HG03460 (cell line): ENCODE results near the gene MYH14.

Experiments used
- ATAC-seq: cut with Tn5 transposase; IDR thresholded peaks from one replicate; pipeline ENCODE4 v1.9.1; 2021; ENCODE audit not compliant: unreplicated experiment

MYH14 gene

DNA sequence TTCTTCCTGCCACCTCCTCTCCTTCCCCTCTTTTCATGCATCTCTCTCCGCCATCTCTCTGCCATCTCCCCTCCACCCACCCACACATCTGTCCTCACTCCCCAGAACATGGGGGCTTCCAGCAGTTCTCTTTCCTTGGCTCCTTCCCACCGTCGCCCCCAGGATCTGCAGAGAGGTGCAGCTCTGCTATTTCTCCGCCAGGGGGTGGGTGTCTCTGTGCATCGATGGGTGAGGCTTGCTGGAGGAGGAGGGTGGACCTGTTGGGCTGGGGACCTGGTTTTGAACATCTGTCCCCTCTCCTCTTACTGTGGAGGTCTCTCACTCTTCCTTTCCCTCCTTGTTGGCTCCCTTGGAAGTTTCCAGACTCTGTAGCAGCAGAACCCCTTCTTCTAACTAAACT lies 51.7 kb downstream of the MYH14 start:
- ATAC-seq: no peak

DNA sequence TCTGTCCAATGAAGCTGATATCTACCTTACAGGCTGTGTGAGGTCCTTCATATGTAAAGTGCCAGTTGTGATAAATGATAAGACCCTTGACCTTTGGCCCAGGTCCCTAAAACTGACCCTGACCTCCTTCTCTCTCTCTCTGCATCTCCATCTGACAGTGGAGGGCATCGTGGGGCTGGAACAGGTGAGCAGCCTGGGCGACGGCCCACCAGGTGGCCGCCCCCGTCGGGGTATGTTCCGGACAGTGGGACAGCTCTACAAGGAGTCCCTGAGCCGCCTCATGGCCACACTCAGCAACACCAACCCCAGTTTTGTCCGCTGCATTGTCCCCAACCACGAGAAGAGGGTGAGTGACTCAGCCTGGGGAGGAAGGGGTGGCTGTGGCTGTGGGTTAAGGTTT lies 53.7 kb downstream of the MYH14 start:
- no peak for ATAC-seq

GRCh38 chr19:50258918-50259372 lies 55.5 kb downstream of the MYH14 start:
- ATAC-seq: no peak

DNA sequence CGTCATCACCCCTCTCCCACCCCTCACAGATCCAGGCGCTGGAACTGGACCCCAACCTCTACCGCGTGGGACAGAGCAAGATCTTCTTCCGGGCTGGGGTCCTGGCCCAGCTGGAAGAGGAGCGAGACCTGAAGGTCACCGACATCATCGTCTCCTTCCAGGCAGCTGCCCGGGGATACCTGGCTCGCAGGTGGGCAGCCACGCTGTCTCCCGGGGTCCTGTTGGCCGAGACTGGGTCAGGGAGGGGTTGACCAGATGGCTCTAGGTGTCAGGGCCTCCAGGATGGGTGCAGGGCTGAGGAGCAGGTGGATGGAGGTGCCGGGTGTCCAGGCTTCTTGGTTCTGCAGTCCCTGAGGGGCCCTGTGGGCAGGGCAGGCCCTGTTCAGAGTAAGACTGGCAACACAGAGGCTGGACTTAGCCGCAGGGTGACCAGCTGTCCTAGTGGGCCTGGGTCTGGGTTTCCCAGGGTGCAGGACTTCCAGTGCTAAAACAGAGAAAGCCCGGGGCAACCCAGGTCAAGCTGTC lies 58.1 kb downstream of the MYH14 start:
- no peak for ATAC-seq

DNA sequence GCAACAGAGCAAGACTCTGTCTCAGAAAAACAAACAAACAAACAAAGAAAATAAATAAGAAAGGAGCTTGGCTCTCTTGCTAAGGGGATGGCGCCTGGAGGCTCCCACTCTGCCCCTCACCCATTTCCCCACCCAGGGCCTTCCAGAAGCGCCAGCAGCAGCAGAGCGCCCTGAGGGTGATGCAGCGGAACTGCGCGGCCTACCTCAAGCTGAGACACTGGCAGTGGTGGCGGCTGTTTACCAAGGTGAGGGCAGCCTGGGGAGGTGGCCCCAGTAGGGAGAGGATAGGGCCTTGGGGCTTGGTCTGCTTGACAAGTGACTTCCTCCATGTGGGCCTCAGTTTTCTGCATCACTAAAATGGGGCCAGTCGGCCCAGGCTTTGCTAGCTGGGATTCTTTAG lies 59.8 kb downstream of the MYH14 start:
- ATAC-seq: no peak

DNA sequence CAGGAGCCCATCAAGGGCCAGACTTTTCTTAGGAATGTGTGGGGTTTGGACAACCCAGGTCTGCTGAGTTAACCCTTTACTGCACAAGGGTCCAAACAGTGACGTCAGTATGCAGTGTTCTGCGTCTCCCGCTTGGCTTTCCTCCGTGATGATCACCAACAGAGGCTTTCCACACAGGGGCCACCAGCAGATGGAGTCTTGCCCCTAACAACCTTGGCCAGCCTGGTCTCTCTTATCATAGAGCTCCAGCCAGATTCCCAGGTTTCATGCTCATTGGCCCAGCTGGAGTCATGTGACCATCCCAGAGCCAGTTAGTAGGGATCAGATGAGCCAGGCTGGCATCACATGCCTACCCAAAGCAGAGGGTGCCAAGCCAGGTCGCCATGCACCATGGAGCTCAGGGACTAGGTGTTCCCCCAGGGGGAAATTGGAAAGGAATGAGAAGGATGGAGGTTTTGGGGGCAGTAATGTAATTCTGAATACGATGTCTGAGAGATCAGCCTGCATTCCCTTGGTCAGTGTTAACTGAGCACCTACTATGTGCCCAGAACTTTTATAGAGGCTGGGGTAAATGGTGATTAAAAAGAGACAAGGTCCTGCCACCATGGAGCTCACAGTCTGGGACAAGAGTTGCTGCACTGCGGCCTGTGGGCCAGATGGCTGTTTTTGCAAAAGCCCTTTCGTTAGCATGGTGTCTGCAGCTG lies 61.2 kb downstream of the MYH14 start:
- no peak for ATAC-seq

- no peak for ATAC-seq
Measured at GRCh38 chr19:50266041-50266440, 62.6 kb downstream of the MYH14 start.

- no peak for ATAC-seq
Measured at GRCh38 chr19:50266896-50267295, 63.5 kb downstream of the MYH14 start.

GRCh38 chr19:50268041-50268440 lies 64.6 kb downstream of the MYH14 start:
- no peak for ATAC-seq

- ATAC-seq: no peak
Measured at GRCh38 chr19:50268501-50268900, 65.1 kb downstream of the MYH14 start.

DNA sequence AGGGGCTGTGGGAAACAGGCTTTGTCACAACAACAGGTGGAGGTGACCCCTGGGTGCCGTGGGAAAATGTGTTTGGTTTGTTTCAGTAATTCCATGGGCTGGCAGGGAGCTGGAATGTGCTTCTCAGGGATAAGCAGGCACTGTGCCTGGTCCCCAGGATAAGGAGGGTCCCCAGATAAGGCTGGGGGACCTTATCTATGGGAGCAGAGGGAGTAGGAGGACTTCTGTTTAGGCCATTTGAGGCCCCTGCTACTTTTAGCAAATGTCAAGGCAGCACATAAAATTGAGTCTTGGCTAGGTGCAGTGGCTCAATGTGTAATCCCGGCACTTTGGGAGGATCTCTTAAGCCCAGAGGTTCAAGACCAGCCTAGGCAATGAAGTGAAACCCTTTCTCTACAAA lies 66.2 kb downstream of the MYH14 start:
- ATAC-seq: no peak

DNA sequence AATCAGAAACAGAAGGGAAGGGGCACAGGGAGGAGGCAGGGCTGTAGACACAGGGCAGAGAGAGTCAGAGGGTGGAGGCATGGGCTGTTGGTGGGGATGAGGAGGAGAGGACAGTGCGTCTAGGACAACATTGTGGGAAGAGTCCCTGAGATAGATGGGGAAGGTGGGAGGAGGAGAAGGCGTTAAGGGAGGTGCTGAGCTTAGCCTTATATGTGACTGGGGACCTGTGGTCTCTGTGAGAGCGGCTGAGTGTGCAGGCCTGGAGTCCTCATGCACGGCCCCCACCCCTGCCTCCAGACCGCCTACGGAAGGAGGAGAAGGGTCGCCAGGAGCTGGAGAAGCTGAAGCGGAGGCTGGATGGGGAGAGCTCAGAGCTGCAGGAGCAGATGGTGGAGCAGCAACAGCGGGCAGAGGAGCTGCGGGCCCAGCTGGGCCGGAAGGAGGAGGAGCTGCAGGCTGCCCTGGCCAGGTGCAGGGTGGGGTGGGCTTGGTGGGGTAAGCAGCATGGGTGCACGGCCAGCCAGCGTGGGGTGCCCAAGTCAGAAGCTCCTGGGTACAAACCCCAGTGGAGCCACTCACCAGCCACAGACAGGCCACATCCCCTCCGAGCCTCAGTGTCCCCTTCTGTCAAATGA lies 69.0 kb downstream of the MYH14 start:
- ATAC-seq: no peak

DNA sequence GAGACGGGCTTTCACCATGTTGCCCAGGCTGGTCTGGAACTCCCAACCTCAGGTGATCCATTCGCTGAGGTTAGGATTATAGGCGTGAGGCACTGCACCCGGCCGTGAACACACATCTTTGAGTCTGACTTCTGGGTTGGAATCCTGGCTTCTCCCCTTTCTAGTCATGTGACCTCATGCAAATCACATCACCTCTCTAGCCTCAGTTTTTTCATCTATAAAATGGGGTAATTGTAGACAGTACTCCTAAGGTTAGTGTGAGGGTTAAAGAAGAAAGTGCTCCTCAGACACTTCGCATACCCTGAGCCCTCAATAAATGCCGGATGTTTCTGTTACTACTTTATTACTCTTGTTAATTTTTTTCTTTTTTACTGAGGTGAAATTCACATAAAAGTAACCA lies 70.4 kb downstream of the MYH14 start:
- no peak for ATAC-seq

DNA sequence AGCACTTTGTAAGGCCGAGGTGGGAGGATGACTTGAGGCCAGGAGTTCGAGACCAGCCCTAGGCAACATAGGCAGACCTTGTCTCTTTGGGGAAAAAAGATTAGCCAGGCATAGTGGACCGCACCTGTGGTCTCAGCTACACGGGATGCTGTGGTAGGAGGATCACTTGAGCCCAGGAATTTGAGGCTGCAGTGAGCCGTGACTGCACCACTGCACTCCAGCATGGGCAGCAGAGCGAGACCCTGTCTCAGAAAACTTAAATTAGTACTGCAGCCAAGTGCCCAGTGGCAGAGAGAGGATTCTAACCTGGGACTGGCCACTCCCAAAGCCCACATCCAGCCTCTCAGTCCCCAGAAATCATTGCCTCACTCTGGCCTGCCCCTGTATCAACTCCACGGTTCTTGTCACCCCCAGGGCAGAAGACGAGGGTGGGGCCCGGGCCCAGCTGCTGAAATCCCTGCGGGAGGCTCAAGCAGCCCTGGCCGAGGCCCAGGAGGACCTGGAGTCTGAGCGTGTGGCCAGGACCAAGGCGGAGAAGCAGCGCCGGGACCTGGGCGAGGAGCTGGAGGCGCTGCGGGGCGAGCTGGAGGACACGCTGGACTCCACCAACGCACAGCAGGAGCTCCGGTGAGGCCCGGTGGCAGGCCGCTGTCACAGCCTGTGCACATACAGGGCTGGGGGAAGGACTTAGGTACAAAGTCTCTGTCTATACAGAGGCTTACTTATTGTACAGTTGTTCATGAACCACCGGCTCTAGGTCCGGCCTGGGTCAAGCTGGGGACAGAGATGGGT lies 72.4 kb downstream of the MYH14 start:
- ATAC-seq: no peak

DNA sequence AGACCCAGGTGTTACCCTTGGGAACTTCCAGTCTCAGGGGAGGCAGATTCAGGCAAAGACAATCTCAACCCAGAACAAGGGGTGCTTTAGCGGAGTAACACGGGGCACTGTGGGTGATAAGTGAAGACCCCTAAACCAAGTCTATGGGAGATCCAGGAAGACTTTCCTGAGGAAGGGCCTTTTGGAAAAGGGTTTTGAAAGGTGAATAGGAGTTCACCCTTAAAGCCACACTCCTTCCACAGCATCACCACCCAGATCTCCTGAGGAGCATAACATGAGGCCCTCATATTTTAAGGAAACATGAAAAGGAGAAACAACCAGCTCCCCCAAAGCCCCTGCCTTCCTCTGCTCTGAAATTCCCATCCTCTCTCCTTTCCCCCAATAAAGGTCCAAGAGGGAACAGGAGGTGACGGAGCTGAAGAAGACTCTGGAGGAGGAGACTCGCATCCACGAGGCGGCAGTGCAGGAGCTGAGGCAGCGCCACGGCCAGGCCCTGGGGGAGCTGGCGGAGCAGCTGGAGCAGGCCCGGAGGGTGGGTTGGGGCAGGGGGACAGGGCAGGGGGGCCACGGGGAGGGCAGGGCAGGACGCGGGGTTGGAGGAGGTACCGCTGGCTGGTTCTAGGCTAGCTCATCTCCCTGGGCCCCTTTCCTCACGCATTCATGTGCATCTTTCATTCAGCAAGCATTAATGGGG lies 73.1 kb downstream of the MYH14 start:
- no peak for ATAC-seq

- ATAC-seq: no peak
Measured at GRCh38 chr19:50277966-50278580, 74.7 kb downstream of the MYH14 start.

DNA sequence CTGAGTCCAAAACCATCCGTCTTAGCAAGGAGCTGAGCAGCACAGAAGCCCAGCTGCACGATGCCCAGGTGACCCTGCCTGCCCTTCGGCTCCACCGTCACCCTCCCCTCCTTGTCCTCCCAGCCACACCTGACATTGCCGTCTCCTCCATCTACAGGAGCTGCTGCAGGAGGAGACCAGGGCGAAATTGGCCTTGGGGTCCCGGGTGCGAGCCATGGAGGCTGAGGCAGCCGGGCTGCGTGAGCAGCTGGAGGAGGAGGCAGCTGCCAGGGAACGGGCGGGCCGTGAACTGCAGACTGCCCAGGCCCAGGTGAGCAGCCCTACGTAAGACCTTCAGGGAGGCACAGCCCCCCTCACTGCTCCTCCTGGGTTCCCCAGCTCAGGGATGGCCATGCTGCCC lies 76.7 kb downstream of the MYH14 start:
- ATAC-seq: no peak

DNA sequence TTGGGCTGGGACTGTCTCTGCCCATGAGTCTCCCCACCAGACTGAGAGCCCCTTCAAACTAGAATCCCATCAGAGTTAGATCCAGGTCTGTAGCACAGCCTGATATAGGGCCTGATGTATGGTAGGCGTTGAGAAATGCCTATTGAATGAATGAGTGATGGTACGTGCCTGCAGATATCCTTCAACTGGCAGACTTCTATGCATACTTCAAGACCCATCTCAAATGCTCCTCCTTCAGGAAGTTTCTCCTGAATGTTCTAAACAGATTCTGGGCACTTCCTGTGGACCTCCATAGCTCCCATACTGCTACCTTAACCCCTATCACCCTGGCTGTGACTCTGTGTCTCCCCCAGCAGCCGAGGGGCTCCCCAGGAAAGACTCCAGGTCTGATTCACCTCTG lies 77.6 kb downstream of the MYH14 start:
- ATAC-seq: no peak

GRCh38 chr19:50281491-50281890 lies 78.1 kb downstream of the MYH14 start:
- no peak for ATAC-seq

DNA sequence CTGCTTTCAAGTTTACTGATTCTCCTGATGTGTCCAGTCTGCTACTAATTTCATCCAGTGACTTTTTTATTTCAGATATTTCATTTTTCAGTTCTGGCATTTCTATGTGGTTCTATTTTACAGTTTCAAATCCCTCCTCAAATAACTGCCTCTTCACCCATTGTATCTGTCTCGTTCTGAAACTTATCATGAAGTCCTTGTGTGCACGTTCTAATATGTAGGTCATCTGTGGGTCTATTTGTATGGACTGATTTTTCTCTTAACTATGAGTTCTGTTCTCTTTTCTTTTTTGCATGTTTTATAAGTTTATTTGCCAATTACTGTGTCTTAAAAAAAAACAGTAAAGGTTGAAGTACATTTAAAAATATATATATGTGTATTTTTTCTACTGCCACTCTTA lies 82.4 kb downstream of the MYH14 start:
- ATAC-seq: no peak

GRCh38 chr19:50286443-50286842 lies 83.0 kb downstream of the MYH14 start:
- ATAC-seq: no peak
